GM12891 (cell line): ENCODE results near the gene THPO.
"Not testable (repeated sequence)": the region's sequence is repeated elsewhere in the genome, so short reads cannot be mapped to it uniquely, and the experiment has no call there.

Experiments
- DNase-seq: peaks from one replicate; pipeline ENCODE4 v3.0.0; 2011; ENCODE audit warnings: low spot score; ENCODE audit not compliant: insufficient read length
- FAIRE-seq: peaks from 2 replicates; lab custom pipeline; 2011; peaks lifted over from hg19 to GRCh38; lab: Jason Lieb, UNC
- PAX5 ChIP-seq: IDR thresholded peaks from 2 replicates; pipeline ENCODE4 v1.6.1; 2011; ENCODE audit warnings: low read length, moderate library complexity, mild to moderate bottlenecking; ENCODE audit not compliant: insufficient read depth, severe bottlenecking
- POLR2A ChIP-seq: IDR thresholded peaks from 2 replicates; pipeline ENCODE4 v1.6.1; 2011; ENCODE audit warnings: low read depth, low read length, control low read depth
- POLR2AphosphoS5 ChIP-seq: IDR thresholded peaks from 2 replicates; pipeline ENCODE4 v1.6.1; 2011; ENCODE audit warnings: low read depth, low read length, control low read depth
- POU2F2 ChIP-seq: IDR thresholded peaks from 2 replicates; pipeline ENCODE4 v1.6.1; 2011; ENCODE audit warnings: low read depth, mild to moderate bottlenecking, control low read depth, low read length, moderate library complexity
- SPI1 ChIP-seq: IDR thresholded peaks from 2 replicates; pipeline ENCODE4 v1.6.1; 2011; ENCODE audit warnings: low read depth, low read length, control low read depth
- TAF1 ChIP-seq: IDR thresholded peaks from 2 replicates; pipeline ENCODE4 v1.6.1; 2011; ENCODE audit warnings: low read depth, low read length, control low read depth

THPO gene

DNA sequence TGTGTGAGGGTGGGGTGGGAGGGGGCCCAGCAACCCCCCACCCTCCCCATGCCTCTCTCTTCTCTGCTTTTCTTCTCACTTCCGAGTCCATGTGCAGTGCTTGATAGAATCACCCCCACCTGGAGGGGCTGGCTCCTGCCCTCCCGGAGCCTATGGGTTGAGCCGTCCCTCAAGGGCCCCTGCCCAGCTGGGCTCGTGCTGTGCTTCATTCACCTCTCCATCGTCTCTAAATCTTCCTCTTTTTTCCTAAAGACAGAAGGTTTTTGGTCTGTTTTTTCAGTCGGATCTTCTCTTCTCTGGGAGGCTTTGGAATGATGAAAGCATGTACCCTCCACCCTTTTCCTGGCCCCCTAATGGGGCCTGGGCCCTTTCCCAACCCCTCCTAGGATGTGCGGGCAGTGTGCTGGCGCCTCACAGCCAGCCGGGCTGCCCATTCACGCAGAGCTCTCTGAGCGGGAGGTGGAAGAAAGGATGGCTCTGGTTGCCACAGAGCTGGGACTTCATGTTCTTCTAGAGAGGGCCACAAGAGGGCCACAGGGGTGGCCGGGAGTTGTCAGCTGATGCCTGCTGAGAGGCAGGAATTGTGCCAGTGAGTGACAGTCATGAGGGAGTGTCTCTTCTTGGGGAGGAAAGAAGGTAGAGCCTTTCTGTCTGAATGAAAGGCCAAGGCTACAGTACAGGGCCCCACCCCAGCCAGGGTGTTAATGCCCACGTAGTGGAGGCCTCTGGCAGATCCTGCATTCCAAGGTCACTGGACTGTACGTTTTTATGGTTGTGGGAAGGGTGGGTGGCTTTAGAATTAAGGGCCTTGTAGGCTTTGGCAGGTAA lies 32.5 kb downstream of the THPO start:
- no peak for FAIRE-seq
- DNase-seq: peak; percentile 65
- TF ChIP-seq PAX5 (no peak), POLR2A (no peak), TAF1 (no peak), SPI1 (no peak), POLR2AphosphoS5 (no peak), POU2F2 (no peak)

DNA sequence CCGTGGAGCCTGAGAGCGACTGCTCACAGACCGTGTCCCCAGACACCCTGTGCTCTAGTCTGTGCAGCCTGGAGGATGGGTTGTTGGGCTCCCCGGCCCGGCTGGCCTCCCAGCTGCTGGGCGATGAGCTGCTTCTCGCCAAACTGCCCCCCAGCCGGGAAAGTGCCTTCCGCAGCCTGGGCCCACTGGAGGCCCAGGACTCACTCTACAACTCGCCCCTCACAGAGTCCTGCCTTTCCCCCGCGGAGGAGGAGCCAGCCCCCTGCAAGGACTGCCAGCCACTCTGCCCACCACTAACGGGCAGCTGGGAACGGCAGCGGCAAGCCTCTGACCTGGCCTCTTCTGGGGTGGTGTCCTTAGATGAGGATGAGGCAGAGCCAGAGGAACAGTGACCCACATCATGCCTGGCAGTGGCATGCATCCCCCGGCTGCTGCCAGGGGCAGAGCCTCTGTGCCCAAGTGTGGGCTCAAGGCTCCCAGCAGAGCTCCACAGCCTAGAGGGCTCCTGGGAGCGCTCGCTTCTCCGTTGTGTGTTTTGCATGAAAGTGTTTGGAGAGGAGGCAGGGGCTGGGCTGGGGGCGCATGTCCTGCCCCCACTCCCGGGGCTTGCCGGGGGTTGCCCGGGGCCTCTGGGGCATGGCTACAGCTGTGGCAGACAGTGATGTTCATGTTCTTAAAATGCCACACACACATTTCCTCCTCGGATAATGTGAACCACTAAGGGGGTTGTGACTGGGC lies 33.3 kb downstream of the THPO start:
- TF ChIP-seq PAX5 (no peak), POLR2AphosphoS5 (no peak), TAF1 (no peak), POLR2A (no peak), POU2F2 (no peak), SPI1 (no peak)
- DNase-seq (no peak), FAIRE-seq (no peak)

DNA sequence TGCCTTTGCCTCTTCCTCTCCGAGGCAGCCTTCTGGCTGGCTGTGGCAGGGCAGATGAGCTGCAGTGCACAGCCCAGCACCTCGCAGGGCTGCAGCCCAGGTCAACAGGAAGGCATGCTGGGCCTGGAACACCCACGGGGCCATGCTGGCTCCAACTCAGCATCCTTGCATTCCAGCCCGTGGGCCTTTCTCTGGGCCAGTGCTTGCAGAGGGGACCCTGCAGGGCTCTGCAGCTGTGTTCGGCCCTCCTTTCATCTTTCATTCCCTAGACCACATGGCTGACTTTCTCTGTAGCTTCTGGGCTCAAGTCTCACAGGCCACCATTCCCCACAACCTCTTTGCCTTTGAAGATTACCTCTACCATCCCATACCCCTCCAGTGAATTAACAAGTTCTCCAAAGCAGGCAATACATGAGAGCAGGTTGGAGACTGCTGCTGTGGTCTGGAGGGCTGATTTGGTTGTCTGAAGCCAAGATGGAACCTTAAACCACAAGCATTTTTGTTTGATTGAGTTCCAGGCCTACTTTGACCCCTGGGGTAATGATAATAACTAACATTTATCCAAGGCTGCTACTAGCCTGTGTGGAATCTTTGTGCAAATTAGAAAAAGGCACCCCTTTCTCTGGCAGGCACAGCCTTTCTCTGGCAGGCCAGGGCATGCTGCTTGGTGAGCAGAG lies 34.7 kb downstream of the THPO start:
- TF ChIP-seq PAX5: no peak
- TF ChIP-seq POLR2A: no peak
- TF ChIP-seq SPI1: no peak
- no peak for TF ChIP-seq TAF1
- TF ChIP-seq POLR2AphosphoS5: no peak
- TF ChIP-seq POU2F2: no peak
- FAIRE-seq (no peak), DNase-seq (no peak)

DNA sequence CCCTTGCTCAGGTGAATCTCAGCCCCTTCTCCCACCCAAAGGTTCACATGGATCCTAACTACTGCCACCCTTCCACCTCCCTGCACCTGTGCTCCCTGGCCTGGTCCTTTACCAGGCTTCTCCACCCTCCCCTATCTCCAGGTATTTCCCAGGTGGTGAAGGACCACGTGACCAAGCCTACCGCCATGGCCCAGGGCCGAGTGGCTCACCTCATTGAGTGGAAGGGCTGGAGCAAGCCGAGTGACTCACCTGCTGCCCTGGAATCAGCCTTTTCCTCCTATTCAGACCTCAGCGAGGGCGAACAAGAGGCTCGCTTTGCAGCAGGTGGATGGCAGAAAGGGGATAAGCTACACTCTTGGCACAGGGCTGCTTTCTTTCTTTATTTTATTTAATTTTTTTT lies 36.1 kb downstream of the THPO start:
- FAIRE-seq: no peak
- TF ChIP-seq POLR2AphosphoS5: no peak
- no peak for TF ChIP-seq POU2F2
- TF ChIP-seq TAF1: no peak
- no peak for TF ChIP-seq POLR2A
- TF ChIP-seq SPI1: no peak
- no peak for TF ChIP-seq PAX5
- DNase-seq: no peak

DNA sequence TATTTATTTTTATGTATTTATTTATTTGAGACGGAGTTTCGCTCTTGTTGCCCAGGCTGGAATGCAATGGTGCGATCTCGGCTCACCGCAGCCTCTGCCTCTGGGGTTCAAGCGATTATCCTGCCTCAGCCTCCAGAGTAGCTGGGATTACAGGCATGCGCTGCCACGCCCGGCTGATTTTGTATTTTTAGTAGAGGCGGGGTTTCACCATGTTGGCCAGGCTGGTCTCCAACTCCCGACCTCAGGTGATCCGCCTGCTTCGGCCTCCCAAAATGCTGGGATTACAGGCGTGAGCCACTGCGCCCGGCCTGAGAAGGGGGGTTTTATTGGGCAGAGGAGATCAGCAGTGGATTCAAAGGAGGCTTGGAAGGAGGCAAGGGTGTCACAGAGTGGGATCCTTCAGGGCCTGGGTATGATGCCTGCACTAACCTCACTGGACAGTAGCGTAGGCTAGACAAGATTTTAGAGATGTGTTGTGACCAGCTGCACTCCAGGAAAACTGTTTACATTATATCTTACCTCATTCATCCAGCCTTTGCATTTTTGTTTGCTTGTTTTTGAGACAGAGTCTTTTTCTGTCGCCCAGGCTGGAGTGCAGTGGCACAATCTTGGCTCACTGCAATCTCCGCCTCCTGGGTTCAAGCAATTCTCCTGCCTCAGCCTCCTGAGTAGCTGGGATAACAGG lies 38.4 kb downstream of the THPO start:
- not testable (repeated sequence) for DNase-seq

DNA sequence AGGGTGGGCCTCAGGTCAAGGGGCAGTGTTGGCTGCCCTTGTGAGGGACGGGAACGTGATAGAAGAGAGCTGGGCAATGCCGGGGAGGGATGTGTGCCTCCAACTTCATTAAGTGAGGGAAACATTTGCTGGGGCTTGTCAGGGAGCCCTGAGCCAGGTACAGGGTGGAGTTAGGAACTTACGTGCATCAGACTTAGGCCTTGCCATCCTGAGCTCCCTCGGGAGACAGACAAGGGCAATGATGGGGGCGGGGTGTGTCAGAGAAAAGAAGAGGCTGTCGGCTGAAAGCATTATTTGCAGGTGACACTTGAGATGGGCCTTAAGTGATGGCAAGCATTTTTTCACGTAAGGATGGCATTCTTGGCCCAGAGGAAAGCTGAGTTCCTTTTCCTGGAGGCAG lies 39.0 kb downstream of the THPO start:
- FAIRE-seq: no peak
- DNase-seq: no peak
- no peak for TF ChIP-seq POLR2AphosphoS5

More for the DNA sequence above, 38.4 kb downstream of the THPO start:
- not testable (repeated sequence) for FAIRE-seq

DNA sequence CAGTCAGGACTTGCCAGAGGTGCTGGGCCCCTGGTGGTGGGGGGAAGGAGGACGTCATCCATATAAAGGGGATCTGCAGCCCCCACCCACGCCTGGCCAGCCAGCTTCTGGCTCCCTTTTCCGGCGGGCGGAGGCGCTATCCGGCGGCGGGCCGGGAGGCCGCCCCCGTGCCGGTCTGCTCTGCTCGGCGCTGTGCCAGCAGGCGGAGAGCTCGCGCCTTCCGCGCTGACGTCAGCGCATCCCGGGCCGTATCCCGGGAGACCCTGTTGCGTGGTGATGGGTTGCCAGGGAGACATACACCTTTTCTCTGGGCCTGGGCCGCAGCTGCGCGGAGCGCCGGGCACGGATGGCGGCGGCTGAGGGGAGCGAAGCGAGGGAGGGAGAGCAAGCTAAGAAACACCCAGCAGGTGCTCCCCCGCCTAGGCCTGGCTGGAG lies 39.5 kb downstream of the THPO start:
- TF ChIP-seq TAF1 (no peak), POLR2A (no peak), PAX5 (no peak), POLR2AphosphoS5 (no peak), POU2F2 (no peak), SPI1 (no peak)
- no peak for DNase-seq
- no peak for FAIRE-seq

DNA sequence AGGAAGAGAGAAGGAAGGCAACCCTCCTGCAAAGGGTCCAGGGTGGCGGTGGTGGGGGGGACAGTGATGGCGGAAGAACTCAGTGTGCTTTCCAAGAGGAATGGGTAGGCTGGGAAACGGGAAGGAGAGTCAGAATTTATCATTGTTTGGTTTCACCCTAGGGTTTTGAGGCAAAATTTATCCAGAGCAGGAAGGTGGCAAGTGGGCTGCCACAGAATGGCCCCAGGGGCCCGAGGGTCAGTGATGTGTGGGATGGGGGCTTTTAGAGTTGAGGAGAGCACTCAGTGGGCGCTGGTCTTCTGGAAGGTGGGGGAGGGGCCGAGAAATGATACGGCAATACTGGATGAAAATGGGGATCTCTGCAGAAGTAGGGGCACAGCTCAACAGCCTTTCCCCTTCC lies 40.0 kb downstream of the THPO start:
- TF ChIP-seq POLR2A (no peak), PAX5 (no peak), SPI1 (no peak), TAF1 (no peak), POLR2AphosphoS5 (no peak), POU2F2 (no peak)
- no peak for DNase-seq
- no peak for FAIRE-seq

DNA sequence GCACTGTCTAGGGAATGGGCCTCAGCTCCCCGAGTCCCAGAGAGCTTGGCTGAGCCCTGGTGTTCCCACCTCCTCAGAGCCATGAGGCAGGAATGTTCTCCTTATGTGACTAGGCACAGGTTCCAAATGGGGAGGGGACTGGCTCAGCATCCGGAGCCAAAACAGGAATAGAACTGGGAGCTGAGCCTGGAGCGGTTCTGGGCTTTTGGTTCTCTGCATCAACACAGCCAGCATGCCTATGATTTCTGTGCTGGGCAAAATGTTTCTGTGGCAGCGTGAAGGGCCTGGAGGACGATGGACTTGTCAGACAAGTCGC lies 40.6 kb downstream of the THPO start, which contains the start of gene FAM131A:
TSS of gene FAM131A (plus strand) at position 202 of the 316 bp plus-strand sequence. CDS start at position 233, 31 bp downstream.
- no peak for FAIRE-seq
- no peak for DNase-seq
- no peak for TF ChIP-seq PAX5
- no peak for TF ChIP-seq POLR2AphosphoS5
- no peak for TF ChIP-seq SPI1
- TF ChIP-seq POU2F2: no peak
- no peak for TF ChIP-seq POLR2A
- no peak for TF ChIP-seq TAF1
